CD4-positive, CD25-positive, alpha-beta regulatory T cell (primary cell): ENCODE results near the gene ZNF217. TPM values are rescaled to one million over a fixed set of nuclear protein-coding genes. Genes with fewer than 3 reads are reported as not detected.
A peak's percentile ranks its signal among the peaks of the same experiment; 100 is the strongest.
"Not testable (repeated sequence)": the region's sequence is repeated elsewhere in the genome, so short reads cannot be mapped to it uniquely, and the experiment has no call there.

Source experiments
- ATAC-seq, 2 donors: fragments of 150-1000 bp; cut with Tn5 transposase; one replicate each; pipeline ENCODE4 v1.10.0; 2021; ENCODE audit warnings: low read depth in 2 of 2, moderate number of reproducible peaks in 2 of 2, moderate library complexity in 1 of 2
- DNase-seq, 3 donors: peaks; one replicate each; pipeline versions ENCODE4 v3.0.0 to v3.0.0-alpha.2; 2012 to 2022; ENCODE audit warnings: mixed read lengths in 1 of 3
- H3K27ac ChIP-seq: one replicate; pipeline ENCODE4 v1.7.0; 2013; ENCODE audit warnings: mild to moderate bottlenecking, low read length; ENCODE audit not compliant: insufficient read depth, poor library complexity, severe bottlenecking
- H3K27me3 ChIP-seq: one replicate; pipeline ENCODE4 v1.7.0; 2013; ENCODE audit warnings: low read length; ENCODE audit not compliant: control insufficient read depth, insufficient read depth
- H3K36me3 ChIP-seq: one replicate; pipeline ENCODE4 v1.7.0; 2013; ENCODE audit warnings: mild to moderate bottlenecking, low read length, moderate library complexity; ENCODE audit not compliant: control insufficient read depth, insufficient read depth
- H3K4me1 ChIP-seq: 2 replicates; pipeline ENCODE4 v1.7.0; 2013; ENCODE audit warnings: mild to moderate bottlenecking, low read length; ENCODE audit not compliant: insufficient read depth, control insufficient read depth, poor library complexity, severe bottlenecking
- H3K4me3 ChIP-seq: one replicate; pipeline ENCODE4 v1.7.0; 2013; ENCODE audit warnings: low read depth, mild to moderate bottlenecking, low read length, moderate library complexity
- H3K9me3 ChIP-seq, 2 experiments: 1 replicate in 1 of 2; 2 replicates in 1 of 2; pipeline ENCODE4 v1.7.0; 2013; ENCODE audit warnings: low read length in 2 of 2, mild to moderate bottlenecking in 1 of 2, moderate library complexity in 1 of 2; ENCODE audit not compliant: control insufficient read depth in 2 of 2
- H3K27ac Mint-ChIP-seq, 3 donors: one replicate each; pipeline ENCODE4 v1.8.0; 2020 to 2022; ENCODE audit warnings: mild to moderate bottlenecking in 3 of 3, mixed read lengths in 3 of 3, moderate library complexity in 2 of 3
- H3K27me3 Mint-ChIP-seq: one replicate; pipeline ENCODE4 v1.8.0; 2022; ENCODE audit warnings: mild to moderate bottlenecking, mixed read lengths
- H3K36me3 Mint-ChIP-seq: one replicate; pipeline ENCODE4 v1.8.0; 2020; ENCODE audit warnings: mixed read lengths
- H3K4me1 Mint-ChIP-seq, 4 donors: one replicate each; pipeline ENCODE4 v1.8.0; 2020 to 2022; ENCODE audit warnings: mixed read lengths in 4 of 4, mild to moderate bottlenecking in 1 of 4
- H3K4me3 Mint-ChIP-seq, 4 donors: one replicate each; pipeline ENCODE4 v1.8.0; 2020 to 2022; ENCODE audit warnings: mild to moderate bottlenecking in 4 of 4, mixed read lengths in 4 of 4, moderate library complexity in 3 of 4
- H3K9me3 Mint-ChIP-seq, 7 donors: one replicate each; pipeline ENCODE4 v1.8.0; 2020 to 2022; ENCODE audit warnings: mixed read lengths in 7 of 7, mild to moderate bottlenecking in 3 of 7, moderate library complexity in 2 of 7
- polyA plus RNA-seq, 4 donors: library from polyadenylated mRNA; unstranded; fragments of 300-500 nt; fragmentation: Illumina TruSeq; gene quantifications; one replicate each; pipeline ENCODE4 v1.2.3, GENCODE V29; 2021
- total RNA-seq: library from RNA; stranded (reverse); gene quantifications from one replicate; pipeline ENCODE4 v1.2.3, GENCODE V29; 2022

Gene ZNF217
- total and polyA plus RNA-seq, 5 donors from 2014 or later = 15.6 to 70.9 (median 18.4) TPM

DNA sequence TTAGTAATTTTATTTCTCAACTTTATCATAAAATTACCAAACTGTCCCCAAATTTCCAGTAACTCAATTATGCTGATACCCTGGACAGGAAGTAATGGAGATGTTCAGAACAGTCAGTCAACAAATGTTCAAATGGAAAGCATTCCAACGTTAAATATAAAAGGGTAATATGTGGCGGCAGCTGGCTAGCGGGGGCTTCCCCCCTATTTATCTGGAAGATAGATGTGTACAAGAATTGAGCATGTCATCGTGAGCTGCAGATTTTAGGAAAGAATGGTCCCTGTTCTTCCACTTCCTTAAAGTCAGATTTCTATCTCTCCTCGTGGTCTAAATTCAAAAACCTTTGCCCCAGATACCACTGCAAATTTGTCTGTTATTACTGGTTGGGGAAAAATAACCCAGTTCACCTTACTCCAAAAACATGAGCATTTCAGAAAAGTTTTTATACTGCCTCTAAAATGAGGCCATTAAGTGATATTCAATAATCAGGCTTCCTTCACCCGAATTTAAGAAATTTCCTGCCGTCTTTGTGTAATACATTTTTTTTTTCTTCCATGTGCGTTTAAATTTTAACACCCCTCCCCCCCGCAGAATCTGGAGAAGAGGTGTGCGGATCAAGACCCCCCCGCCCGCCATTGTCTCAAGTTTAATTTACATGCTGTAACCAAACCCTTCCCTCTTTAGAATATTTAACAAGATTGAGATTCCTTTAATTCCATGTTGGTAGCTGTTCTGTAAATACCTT lies 4.1 kb downstream of the ZNF217 start:
- not testable (repeated sequence) for H3K9me3 Mint-ChIP-seq, H3K36me3 ChIP-seq, H3K36me3 Mint-ChIP-seq, H3K9me3 ChIP-seq, ATAC-seq, H3K27me3 ChIP-seq, H3K27me3 Mint-ChIP-seq
- H3K4me1 Mint-ChIP-seq = peaks cover 29 to 50% (median 48%) of the 10 kb centered on the region in 4 donors
- DNase-seq = peak in 1 of 3 donors; percentile 38
- H3K4me3 ChIP-seq = peak overlapping the region; percentile 88
- H3K27ac ChIP-seq = peak overlapping the region; percentile 90
- H3K4me1 ChIP-seq = peaks cover 38% of the 10 kb centered on the region
- H3K27ac Mint-ChIP-seq = peak overlapping the region; percentile 86 to 99 (median 96)
- H3K4me3 Mint-ChIP-seq = peak overlapping the region; percentile 94 to 98 (median 96)

DNA sequence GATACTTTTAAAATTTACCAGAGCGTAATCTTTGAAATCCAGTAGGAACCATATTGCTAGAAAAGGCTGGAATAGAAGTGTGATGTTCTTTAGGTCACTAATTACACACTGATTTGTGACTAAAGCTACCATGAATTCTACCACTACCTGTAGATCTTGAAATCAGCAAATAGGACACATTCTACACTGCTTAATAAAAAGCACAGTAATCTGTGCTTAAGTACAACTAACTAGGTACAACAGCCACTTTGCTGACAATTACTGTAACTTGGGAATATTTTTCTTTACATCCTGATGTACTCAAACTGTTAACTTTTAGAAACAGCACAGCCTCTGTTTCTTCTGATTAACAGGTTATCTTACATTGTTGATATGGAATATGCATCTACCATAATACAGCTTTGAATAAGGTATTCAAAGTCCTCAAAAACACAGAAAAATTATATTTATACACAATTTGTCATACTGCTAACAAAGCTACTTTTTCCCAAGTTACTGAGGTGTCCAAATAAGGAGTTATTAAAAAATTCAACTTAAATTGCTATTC lies 6.4 kb downstream of the ZNF217 start:
- H3K4me3 Mint-ChIP-seq = peak overlapping the region; percentile 84 to 95 (median 88)
- not testable (repeated sequence) for H3K9me3 Mint-ChIP-seq

DNA sequence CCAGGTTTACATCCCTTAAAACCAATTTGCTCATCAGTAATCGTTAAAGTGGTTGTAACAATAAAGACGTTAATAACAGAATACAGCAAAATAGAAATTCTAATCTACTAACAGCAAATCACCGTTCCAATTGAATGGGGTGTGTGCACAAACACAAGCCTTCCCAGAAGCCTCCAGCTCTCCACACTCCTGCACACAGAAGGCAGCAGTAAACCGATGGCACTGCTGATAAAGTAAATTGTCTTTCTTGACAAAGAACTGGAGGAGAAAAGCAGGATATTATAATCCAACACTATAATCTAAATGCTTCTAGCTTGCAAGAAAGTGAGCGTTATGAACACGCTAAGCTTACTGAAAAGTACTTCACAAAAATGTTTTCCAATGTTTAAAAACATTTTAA lies 7.0 kb downstream of the ZNF217 start:
- Histone ChIP-seq H3K36me3 (peaks cover 10% of the 10 kb centered on the region), H3K4me3 (peak overlapping the region; percentile 87), H3K27ac (peak overlapping the region; percentile 90), H3K4me1 (peaks cover 58% of the 10 kb centered on the region), H3K9me3 (no peaks in the 10 kb centered on the region), H3K27me3 (no peaks in the 10 kb centered on the region)
- peak overlapping the region; percentile 93 to 99 (median 94) for H3K27ac Mint-ChIP-seq
- ATAC-seq (no peak), DNase-seq (no peak)
- no peaks in the 10 kb centered on the region for H3K27me3 Mint-ChIP-seq
- H3K4me1 Mint-ChIP-seq = peaks cover 38 to 77% (median 62%) of the 10 kb centered on the region in 4 donors
- H3K4me3 Mint-ChIP-seq = peak overlapping the region; percentile 84 to 95 (median 88)
- H3K9me3 Mint-ChIP-seq = no peaks in the 10 kb centered on the region
- H3K36me3 Mint-ChIP-seq = peaks cover 10% of the 10 kb centered on the region

More for the DNA sequence above, 6.4 kb downstream of the ZNF217 start:
- not testable (repeated sequence) for ATAC-seq, H3K36me3 Mint-ChIP-seq, H3K27me3 Mint-ChIP-seq, H3K36me3 ChIP-seq, H3K27me3 ChIP-seq, H3K9me3 ChIP-seq, DNase-seq
- Mint-ChIP-seq H3K4me1 (peaks cover 34 to 71% (median 58%) of the 10 kb centered on the region in 4 donors), H3K27ac (peak overlapping the region; percentile 93 to 99 (median 94))
- H3K27ac ChIP-seq = peak overlapping the region; percentile 90
- peaks cover 52% of the 10 kb centered on the region for H3K4me1 ChIP-seq
- H3K4me3 ChIP-seq = peak overlapping the region; percentile 87

DNA sequence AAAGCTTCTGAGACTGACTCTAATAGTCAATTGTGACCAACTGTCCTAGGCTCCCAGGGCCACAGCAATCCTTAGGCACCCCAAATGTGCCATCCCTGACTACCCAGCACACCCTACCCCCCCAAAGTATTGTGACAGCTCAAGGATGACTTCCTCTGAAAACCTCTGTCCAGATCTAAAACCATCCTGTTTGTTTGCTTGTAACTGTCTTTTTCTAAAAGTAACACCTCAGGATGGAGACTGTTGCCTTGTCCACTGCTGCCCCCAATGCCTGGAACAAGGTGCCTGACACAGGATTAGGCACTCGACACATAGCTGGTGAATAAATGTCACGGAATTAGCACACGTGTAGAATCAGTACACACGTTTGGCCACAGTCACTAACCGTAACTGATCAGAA lies 7.7 kb downstream of the ZNF217 start:
- Histone ChIP-seq H3K4me1 (peaks cover 65% of the 10 kb centered on the region), H3K27ac (peak overlapping the region; percentile 90), H3K4me3 (peak overlapping the region; percentile 87), H3K36me3 (peaks cover 16% of the 10 kb centered on the region)
- H3K9me3 Mint-ChIP-seq, H3K27me3 ChIP-seq, H3K27me3 Mint-ChIP-seq, DNase-seq, ATAC-seq, H3K9me3 ChIP-seq: not testable (repeated sequence)
- peak overlapping the region; percentile 84 to 95 (median 88) for H3K4me3 Mint-ChIP-seq
- H3K36me3 Mint-ChIP-seq = peaks cover 11% of the 10 kb centered on the region
- peak overlapping the region; percentile 93 to 99 (median 94) for H3K27ac Mint-ChIP-seq
- H3K4me1 Mint-ChIP-seq = peaks cover 37 to 82% (median 56%) of the 10 kb centered on the region in 4 donors

DNA sequence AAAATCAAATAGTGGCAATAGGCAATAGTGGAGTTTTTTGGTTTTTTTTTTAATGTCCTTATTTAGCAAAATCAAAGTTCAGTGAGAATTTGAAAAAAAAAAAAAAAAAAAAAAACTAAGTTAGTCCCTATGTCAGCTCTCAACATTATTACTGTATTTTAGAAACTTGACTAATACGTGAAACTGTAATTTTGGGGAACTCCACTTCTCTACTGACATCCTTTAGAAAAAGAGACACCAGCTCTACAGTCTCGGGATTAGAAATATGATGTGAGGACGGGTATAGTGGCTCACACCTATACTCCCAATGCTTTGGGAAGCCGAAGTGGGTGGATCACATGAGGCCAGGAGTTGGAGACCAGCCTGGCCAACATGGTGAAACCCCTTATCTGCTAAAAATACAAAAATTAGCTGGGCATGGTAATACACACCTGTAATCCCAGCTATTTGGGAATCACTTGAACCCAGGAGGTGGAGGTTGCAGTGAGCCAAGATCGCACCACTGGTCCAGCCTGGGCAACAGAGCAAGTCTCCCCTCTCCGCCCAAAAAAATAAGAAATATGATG lies 8.6 kb downstream of the ZNF217 start:
- Histone ChIP-seq H3K4me1 (peaks cover 66% of the 10 kb centered on the region), H3K4me3 (peak overlapping the region; percentile 87), H3K36me3 (peaks cover 16% of the 10 kb centered on the region), H3K27ac (peak overlapping the region; percentile 90)
- H3K27me3 Mint-ChIP-seq, ATAC-seq, H3K9me3 Mint-ChIP-seq, H3K9me3 ChIP-seq, H3K27me3 ChIP-seq, DNase-seq: not testable (repeated sequence)
- H3K4me1 Mint-ChIP-seq = peaks cover 44 to 83% (median 59%) of the 10 kb centered on the region in 4 donors
- peak overlapping the region; percentile 93 to 99 (median 94) for H3K27ac Mint-ChIP-seq
- peaks cover 19% of the 10 kb centered on the region for H3K36me3 Mint-ChIP-seq
- H3K4me3 Mint-ChIP-seq = peak overlapping the region; percentile 84 to 95 (median 88)

DNA sequence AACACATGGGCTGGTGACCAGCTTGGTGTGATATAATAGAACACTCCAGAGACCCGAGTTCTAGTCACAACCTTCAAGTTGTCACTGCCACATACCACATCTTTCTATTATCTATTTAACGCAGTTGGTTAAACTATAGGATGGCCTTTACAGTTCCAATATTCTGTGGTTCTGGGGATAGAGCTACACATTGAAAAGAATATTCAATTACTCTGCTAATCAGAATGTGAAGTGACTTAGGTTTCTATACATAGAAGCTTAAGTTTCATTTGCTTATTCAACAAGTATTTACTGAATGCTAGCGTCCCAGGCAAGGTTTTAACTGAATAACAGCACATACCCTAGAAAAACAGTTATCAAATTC lies 9.1 kb downstream of the ZNF217 start:
- DNase-seq, H3K9me3 Mint-ChIP-seq, H3K27me3 ChIP-seq, ATAC-seq, H3K27me3 Mint-ChIP-seq, H3K9me3 ChIP-seq: not testable (repeated sequence)
- Mint-ChIP-seq H3K4me3 (peak overlapping the region; percentile 84 to 95 (median 88)), H3K4me1 (peaks cover 45 to 83% (median 58%) of the 10 kb centered on the region in 4 donors), H3K36me3 (peaks cover 22% of the 10 kb centered on the region), H3K27ac (peak overlapping the region; percentile 93 to 99 (median 94))
- Histone ChIP-seq H3K4me1 (peaks cover 67% of the 10 kb centered on the region), H3K4me3 (peak overlapping the region; percentile 87), H3K36me3 (peaks cover 16% of the 10 kb centered on the region), H3K27ac (peak overlapping the region; percentile 90)

DNA sequence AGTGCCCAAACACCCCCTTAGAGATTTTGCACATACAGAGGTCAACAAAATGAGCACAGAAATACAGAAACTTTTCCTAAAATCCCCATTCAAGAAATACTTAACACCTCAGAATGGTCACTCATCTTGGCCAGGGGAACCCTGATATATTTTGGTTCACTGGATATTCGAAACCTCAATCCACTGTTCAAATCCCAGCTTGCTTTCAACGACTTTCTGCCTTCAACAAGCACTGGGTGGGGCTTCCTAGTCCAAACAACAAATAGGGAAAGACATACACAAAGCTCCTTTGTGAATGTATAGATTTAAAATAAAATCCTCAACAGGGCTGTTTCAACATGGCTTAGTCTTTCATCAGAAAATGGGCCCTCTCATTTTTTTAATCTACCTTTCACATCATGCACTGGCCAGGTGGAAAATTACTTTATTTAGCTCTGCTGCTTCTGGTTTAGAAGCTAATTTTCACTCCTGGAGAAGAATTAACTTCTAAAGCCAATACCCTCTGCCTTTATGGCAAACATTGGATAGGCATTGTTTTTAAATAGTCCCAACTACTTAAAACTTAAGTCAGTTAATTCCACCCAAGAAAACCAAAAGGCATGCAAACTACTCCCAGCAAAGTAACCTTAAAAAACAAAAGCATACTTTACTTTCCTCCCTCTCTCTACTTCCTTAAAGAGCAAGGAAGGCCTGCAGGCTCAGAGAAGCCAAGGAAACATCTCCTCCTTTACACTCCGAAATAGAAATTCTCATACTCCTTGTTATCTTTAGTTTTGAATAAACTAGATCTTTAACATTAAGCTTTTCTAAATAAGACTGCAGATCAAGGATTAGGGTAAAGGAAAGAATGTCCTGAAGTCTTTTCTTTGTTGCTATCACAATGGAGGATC lies 9.7 kb downstream of the ZNF217 start:
- H3K27ac ChIP-seq = peak overlapping the region; percentile 90
- H3K4me1 ChIP-seq = peaks cover 72% of the 10 kb centered on the region
- ATAC-seq, H3K27me3 ChIP-seq, DNase-seq, H3K9me3 ChIP-seq, H3K9me3 Mint-ChIP-seq, H3K27me3 Mint-ChIP-seq: not testable (repeated sequence)
- H3K36me3 Mint-ChIP-seq = peaks cover 23% of the 10 kb centered on the region
- H3K27ac Mint-ChIP-seq = peak overlapping the region; percentile 93 to 99 (median 94)
- peaks cover 16% of the 10 kb centered on the region for H3K36me3 ChIP-seq
- peak overlapping the region; percentile 87 for H3K4me3 ChIP-seq
- H3K4me3 Mint-ChIP-seq = peak overlapping the region; percentile 85 to 95 (median 90)
- peaks cover 47 to 86% (median 56%) of the 10 kb centered on the region in 4 donors for H3K4me1 Mint-ChIP-seq
